Measurements from ENCODE around the gene ANKRD60. TPM values are rescaled to one million over a fixed set of nuclear protein-coding genes. Genes with fewer than 3 reads are reported as not detected.

The ANKRD60 gene
- total and polyA plus RNA-seq, 8 donors = not detected

DNA sequence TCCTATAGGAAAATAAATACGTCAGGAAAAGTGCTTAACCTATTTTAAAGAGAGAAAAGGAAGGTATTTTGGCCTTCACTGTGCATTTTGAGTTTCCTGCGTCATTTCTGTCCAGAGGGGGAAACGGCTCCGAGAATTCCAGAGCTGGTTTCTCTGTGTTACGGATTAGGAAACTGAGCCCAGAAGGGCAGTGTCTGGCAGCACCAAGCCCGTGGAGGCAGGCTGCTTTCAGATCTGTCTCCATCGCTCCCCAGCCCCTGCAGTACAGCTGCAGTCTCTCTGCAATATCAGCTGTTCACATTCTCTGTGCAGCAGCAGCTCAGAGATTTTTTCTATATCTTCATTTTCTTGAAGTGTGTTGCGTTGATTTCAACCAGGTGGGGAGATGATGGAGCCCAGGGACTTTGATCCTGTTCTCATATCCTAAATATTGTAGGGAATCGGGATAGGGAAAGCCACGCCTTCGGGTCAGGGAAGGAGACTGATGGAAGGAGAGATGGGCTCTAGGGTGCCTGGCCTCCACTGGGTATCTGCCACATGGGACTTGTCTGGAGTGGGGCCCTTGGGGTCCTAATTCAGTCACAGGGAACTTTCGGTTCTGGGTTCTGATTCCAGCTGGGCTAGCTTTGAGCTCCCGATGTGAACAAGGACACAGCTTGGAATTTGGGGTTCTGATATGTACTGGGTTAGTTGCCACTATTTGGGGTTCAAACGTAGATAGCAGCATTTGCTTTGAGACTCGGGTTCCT, 2.8 kb downstream of the ANKRD60 start:
- no peak overlapping the region for H3K4me3 ChIP-seq
- H3K4me1 ChIP-seq = no peaks in the 10 kb centered on the region
- DNase-seq (no peak), FAIRE-seq (no peak), ATAC-seq (no peak)
- 52 to 64% methylated on average over 15 of the region's 15 CpGs for WGBS, 2 donors
- H3K27me3 ChIP-seq = peaks cover 0 to 31% (median 3%) of the 10 kb centered on the region in 4 donors
- H3K36me3 ChIP-seq = no peaks in the 10 kb centered on the region
- H3K9me3 ChIP-seq = no peaks in the 10 kb centered on the region
- H3K27ac ChIP-seq = no peak overlapping the region
- no peak for TF ChIP-seq CTCF (IDR thresholded peaks at IDR 0.05)
- intact Hi-C loops (cut with DNase I) = no loop called here

- Histone ChIP-seq H3K4me3 (no peak overlapping the region), H3K4me1 (no peaks in the 10 kb centered on the region), H3K36me3 (no peaks in the 10 kb centered on the region), H3K27me3 (peaks cover 0 to 31% (median 3%) of the 10 kb centered on the region in 4 donors), H3K27ac (no peak overlapping the region), H3K9me3 (no peaks in the 10 kb centered on the region)
- WGBS, 2 donors = 28 to 44% methylated on average over 5 of the region's 5 CpGs
- intact Hi-C loops (cut with DNase I) = no loop called here
- TF ChIP-seq CTCF (IDR thresholded peaks at IDR 0.05) = no peak
- FAIRE-seq (no peak), DNase-seq (no peak), ATAC-seq (peak in 3 of 4 donors; percentile 21 to 76 (median 66))
Observed at GRCh38 chr20:58224974-58225373, 3.5 kb downstream of the ANKRD60 start.

DNA sequence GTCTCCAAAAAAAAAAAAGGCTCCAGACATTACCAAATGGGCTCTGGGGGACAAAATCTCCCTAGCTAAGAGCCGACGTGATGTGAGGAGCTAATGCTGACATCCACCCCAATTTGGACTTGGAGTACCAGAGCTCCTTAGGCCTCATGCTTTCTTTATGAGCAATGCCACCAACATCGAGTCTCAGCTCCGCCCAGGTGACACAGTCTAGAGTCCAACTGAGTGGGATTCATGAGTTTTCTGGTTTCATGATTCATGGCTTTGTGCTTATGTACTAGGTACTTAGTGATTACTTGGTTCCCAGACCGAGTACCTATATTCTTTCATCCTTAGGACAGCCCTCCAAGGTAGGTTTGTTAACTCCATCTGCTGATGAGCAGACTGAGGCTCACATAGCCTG, 4.4 kb downstream of the ANKRD60 start:
- H3K36me3 ChIP-seq = no peaks in the 10 kb centered on the region
- FAIRE-seq = no peak
- no peaks in the 10 kb centered on the region for H3K9me3 ChIP-seq
- no peak for TF ChIP-seq CTCF (IDR thresholded peaks at IDR 0.05)
- DNase-seq = no peak
- no peaks in the 10 kb centered on the region for H3K4me1 ChIP-seq
- H3K27ac ChIP-seq = no peak overlapping the region
- no peak overlapping the region for H3K4me3 ChIP-seq
- 62 to 68% methylated on average over 5 of the region's 5 CpGs for WGBS, 2 donors
- peaks cover 0 to 30% (median 3%) of the 10 kb centered on the region in 4 donors for H3K27me3 ChIP-seq
- intact Hi-C loops (cut with DNase I) = no loop called here
- no peak for ATAC-seq

DNA sequence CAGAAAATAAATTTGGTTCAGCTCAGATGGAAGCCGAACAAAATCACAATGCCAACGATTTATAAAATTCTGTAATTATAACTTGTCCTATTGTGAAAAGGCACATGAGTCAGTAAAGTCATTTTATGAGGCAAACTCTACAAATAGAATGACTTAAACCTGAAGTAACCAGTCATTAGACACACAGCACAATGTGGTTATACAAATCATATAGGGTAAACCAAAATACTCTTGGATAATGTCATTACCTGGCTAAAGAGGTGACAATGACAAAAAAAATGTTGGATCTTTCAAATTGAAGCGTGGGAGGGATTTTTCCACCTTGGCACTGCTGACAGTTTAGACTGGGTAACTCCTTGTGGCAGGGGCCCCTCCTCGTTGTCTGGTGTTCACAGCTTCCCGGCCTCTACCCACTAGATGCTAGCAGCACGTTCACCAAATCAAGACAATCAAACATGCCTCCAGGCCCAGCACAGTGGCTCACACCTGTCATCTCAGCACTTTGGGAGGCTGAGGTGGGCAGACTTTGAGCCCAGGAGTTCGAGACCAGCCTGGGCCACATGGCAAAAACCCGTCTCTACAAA, 5.0 kb downstream of the ANKRD60 start:
- FAIRE-seq = no peak

More for the DNA sequence above, 5.0 kb downstream of the ANKRD60 start:
- intact Hi-C loops (cut with DNase I) = no loop called here
- H3K36me3 ChIP-seq = no peaks in the 10 kb centered on the region
- 53 to 70% methylated on average over 8 of the region's 8 CpGs for WGBS, 2 donors
- no peaks in the 10 kb centered on the region for H3K4me1 ChIP-seq
- no peak overlapping the region for H3K4me3 ChIP-seq
- no peak for TF ChIP-seq CTCF (IDR thresholded peaks at IDR 0.05)
- no peaks in the 10 kb centered on the region for H3K9me3 ChIP-seq
- ATAC-seq (no peak), DNase-seq (no peak)
- no peak overlapping the region for H3K27ac ChIP-seq
- peaks cover 0 to 26% (median 3%) of the 10 kb centered on the region in 4 donors for H3K27me3 ChIP-seq
